Measurements from ENCODE around the gene FGFRL1. TPM values are rescaled to one million over a fixed set of nuclear protein-coding genes. Genes with fewer than 3 reads are reported as not detected.

Gene FGFRL1
- polyA plus RNA-seq, 1 donor (not counting 4 experiments of a cell fraction or from before 2014, with no cell fraction given) = 2.8 TPM

GRCh38 chr4:968221-968620 lies 43.2 kb upstream of the FGFRL1 start:
- H3K4me2 ChIP-seq (ENCODE audit: control insufficient read depth, extremely low read depth, insufficient read depth, low read depth, low read length) = no peak overlapping the region
- no peaks in the 10 kb centered on the region for H3K79me2 ChIP-seq (ENCODE audit: control insufficient read depth, insufficient read depth, low read length)
- H4K20me1 ChIP-seq (ENCODE audit: control insufficient read depth, extremely low read depth, insufficient read depth, low read length) = peaks cover 3% of the 10 kb centered on the region
- no peak for TF ChIP-seq CTCF (optimal IDR thresholded peaks at IDR 0.05 in 1 of 3, IDR thresholded peaks at IDR 0.05 in 1 of 3, conservative IDR thresholded peaks at IDR 0.05 in 1 of 3; ENCODE audit: extremely low read depth in 1 of 3, insufficient read depth in 2 of 3, low read length in 3 of 3)
- TF ChIP-seq EZH2 (IDR thresholded peaks at IDR 0.05; ENCODE audit: low read length) = no peak
- H3K4me3 ChIP-seq (ENCODE audit: control insufficient read depth in 2 of 3, extremely low read depth in 1 of 3, insufficient read depth in 2 of 3, low read depth in 1 of 3, low read length in 3 of 3) = no peak overlapping the region
- no peak overlapping the region for H2AFZ ChIP-seq (ENCODE audit: control insufficient read depth, low read length)
- H3K9me3 ChIP-seq (ENCODE audit: control insufficient read depth, low read depth, low read length) = no peaks in the 10 kb centered on the region
- no peak for DNase-seq (ENCODE audit: low read depth, low spot score)
- H3K27me3 ChIP-seq (ENCODE audit: control insufficient read depth, extremely low read depth, insufficient read depth, low read length) = no peaks in the 10 kb centered on the region
- no peak overlapping the region for H3K9ac ChIP-seq (ENCODE audit: control insufficient read depth, extremely low read depth, insufficient read depth, low read length)
- H3K36me3 ChIP-seq (ENCODE audit: control insufficient read depth in 2 of 2, extremely low read depth in 1 of 2, insufficient read depth in 2 of 2, low read length in 2 of 2) = peaks cover 4 to 17% of the 10 kb centered on the region in 2 experiments
- no peak overlapping the region for H3K27ac ChIP-seq (ENCODE audit: control insufficient read depth, insufficient read depth, low read length)
- dilution Hi-C loops (cut with MboI; ENCODE audit: extremely low pct_ligation_motif_present, low sequenced_read_pairs) = no loop called here
- H3K4me1 ChIP-seq (ENCODE audit: control insufficient read depth, extremely low read depth, insufficient read depth, low read length) = peaks cover 19% of the 10 kb centered on the region
- H3K9me1 ChIP-seq (ENCODE audit: control insufficient read depth, extremely low read depth, insufficient read depth, low read length) = no peaks in the 10 kb centered on the region
- no peak for FAIRE-seq

- TF ChIP-seq EZH2 (IDR thresholded peaks at IDR 0.05; ENCODE audit: low read length) = no peak
- TF ChIP-seq CTCF (optimal IDR thresholded peaks at IDR 0.05 in 1 of 3, IDR thresholded peaks at IDR 0.05 in 1 of 3, conservative IDR thresholded peaks at IDR 0.05 in 1 of 3; ENCODE audit: extremely low read depth in 1 of 3, insufficient read depth in 2 of 3, low read length in 3 of 3) = no peak
- H3K4me2 ChIP-seq (ENCODE audit: control insufficient read depth, extremely low read depth, insufficient read depth, low read depth, low read length) = no peak overlapping the region
- H2AFZ ChIP-seq (ENCODE audit: control insufficient read depth, low read length) = no peak overlapping the region
- no peak for FAIRE-seq
- H3K9me3 ChIP-seq (ENCODE audit: control insufficient read depth, low read depth, low read length) = no peaks in the 10 kb centered on the region
- no peak overlapping the region for H3K9ac ChIP-seq (ENCODE audit: control insufficient read depth, extremely low read depth, insufficient read depth, low read length)
- no peak for DNase-seq (ENCODE audit: low read depth, low spot score)
- no peaks in the 10 kb centered on the region for H3K27me3 ChIP-seq (ENCODE audit: control insufficient read depth, extremely low read depth, insufficient read depth, low read length)
- no peak overlapping the region for H3K4me3 ChIP-seq (ENCODE audit: control insufficient read depth in 2 of 3, extremely low read depth in 1 of 3, insufficient read depth in 2 of 3, low read depth in 1 of 3, low read length in 3 of 3)
- peaks cover 19% of the 10 kb centered on the region for H3K4me1 ChIP-seq (ENCODE audit: control insufficient read depth, extremely low read depth, insufficient read depth, low read length)
- dilution Hi-C loops (cut with MboI; ENCODE audit: extremely low pct_ligation_motif_present, low sequenced_read_pairs) = no loop called here
- H3K9me1 ChIP-seq (ENCODE audit: control insufficient read depth, extremely low read depth, insufficient read depth, low read length) = no peaks in the 10 kb centered on the region
- H3K79me2 ChIP-seq (ENCODE audit: control insufficient read depth, insufficient read depth, low read length) = no peaks in the 10 kb centered on the region
- H3K36me3 ChIP-seq (ENCODE audit: control insufficient read depth in 2 of 2, extremely low read depth in 1 of 2, insufficient read depth in 2 of 2, low read length in 2 of 2) = peaks cover 4 to 17% of the 10 kb centered on the region in 2 experiments
- H4K20me1 ChIP-seq (ENCODE audit: control insufficient read depth, extremely low read depth, insufficient read depth, low read length) = peaks cover 3% of the 10 kb centered on the region
- H3K27ac ChIP-seq (ENCODE audit: control insufficient read depth, insufficient read depth, low read length) = no peak overlapping the region
Observed at GRCh38 chr4:968621-969394, 42.6 kb upstream of the FGFRL1 start.

Data from keratinocyte (primary cell).